Daoy (cell line): Measurements from ENCODE around the gene LAMA2. TPM values are rescaled to one million over a fixed set of nuclear protein-coding genes. Genes with fewer than 3 reads are reported as not detected.
"Not testable (repeated sequence)": the region's sequence is repeated elsewhere in the genome, so short reads cannot be mapped to it uniquely, and the experiment has no call there.

Experiments used
- DNase-seq: peaks from one replicate; pipeline ENCODE4 v3.0.0-alpha.2; 2015; ENCODE audit warnings: low read depth
- total RNA-seq: library from RNA; depleted of rRNA; stranded (reverse); fragments of >200 nt; shearing (Covaris generic); gene quantifications from 2 replicates; pipeline ENCODE4 v1.2.3, GENCODE V29; 2014

The LAMA2 gene
- total RNA-seq, 1 experiment from 2014 or later: 0.46 TPM

DNA sequence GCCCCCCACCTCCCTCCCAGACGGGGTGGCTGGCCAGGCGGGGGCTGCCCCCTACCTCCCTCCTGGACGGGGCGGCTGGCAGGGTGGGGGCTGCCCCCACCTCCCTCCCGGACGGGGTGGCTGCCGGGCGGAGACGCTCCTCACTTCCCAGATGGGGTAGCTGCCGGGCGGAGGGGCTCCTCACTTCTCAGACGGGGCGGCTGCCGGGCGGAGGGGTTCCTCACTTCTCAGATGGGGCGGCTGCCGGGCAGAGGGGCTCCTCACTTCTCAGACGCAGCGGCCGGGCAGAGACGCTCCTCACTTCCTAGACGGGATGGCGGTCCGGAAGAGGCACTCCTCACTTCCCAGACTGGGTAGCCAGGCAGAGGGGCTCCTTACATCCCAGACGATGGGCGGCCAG is 205.5 kb downstream of the LAMA2 start:
- DNase-seq: not testable (repeated sequence)

- DNase-seq: no peak
Measured at GRCh38 chr6:129089357-129089756, 206.4 kb downstream of the LAMA2 start.

DNA sequence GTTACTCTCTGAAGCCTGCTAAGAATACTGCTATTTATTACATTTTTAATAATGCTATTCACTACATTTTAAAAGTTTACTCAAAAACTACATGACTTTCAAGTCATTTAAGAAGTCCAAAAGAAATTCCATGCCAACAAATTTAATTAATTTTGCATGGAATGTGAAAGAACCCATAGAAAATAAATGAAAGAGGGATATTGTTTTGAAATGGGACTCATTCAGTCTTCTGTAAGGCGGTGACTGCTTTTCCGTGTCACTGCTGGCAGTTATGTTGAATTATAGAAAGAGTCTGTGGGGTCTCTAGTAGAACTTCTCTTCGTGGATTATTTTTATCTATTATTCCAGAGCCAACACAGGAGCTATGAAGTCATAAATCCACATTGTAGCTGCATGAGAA is 211.2 kb downstream of the LAMA2 start:
- no peak for DNase-seq

GRCh38 chr6:129096651-129097290 is 213.8 kb downstream of the LAMA2 start:
- no peak for DNase-seq

- no peak for DNase-seq
Measured at GRCh38 chr6:129098061-129098553, 215.2 kb downstream of the LAMA2 start.

GRCh38 chr6:129099696-129100095 is 216.8 kb downstream of the LAMA2 start:
- DNase-seq: no peak

GRCh38 chr6:129100164-129100563 is 217.2 kb downstream of the LAMA2 start:
- no peak for DNase-seq

GRCh38 chr6:129102741-129103140 is 219.8 kb downstream of the LAMA2 start:
- no peak for DNase-seq

GRCh38 chr6:129104131-129104530 is 221.2 kb downstream of the LAMA2 start:
- no peak for DNase-seq

DNA sequence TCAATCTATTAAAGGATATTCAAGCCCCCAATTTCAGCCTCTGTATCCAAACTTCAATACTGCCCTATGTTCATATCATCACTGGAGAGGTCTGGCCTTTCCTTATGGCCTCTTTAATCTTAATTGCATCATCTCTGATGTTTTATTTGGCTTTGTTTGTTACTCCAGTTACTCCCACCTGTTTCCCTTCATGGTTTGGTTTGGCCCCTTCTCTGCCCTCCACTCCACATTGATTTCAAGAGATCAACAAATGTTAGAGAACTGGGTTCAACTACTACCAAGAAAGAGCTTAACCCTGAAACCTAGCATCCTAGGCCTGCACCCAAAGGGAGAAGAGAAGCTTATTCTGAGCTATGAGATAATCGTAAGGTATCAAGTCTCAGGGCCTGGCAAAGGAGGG is 221.6 kb downstream of the LAMA2 start:
- no peak for DNase-seq

DNA sequence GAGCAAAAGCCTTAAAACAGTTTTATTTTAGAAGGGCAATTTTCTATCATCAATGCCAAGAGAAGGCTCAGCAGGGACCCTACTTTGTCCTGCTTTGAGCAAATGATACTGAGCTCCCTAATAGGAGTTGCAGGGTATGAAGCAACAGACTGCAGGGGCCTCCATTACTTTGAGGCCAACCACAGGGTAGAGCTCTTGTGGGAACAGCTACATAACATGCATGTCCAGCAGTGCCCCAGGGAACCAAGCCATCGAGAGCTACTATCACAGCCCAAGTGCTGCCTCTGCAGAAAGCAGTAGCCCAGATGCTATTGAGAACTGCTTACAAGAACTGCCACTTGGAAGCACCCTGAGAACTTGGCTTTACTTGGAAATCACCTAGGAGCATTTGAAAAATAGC is 222.1 kb downstream of the LAMA2 start:
- DNase-seq: no peak

DNA sequence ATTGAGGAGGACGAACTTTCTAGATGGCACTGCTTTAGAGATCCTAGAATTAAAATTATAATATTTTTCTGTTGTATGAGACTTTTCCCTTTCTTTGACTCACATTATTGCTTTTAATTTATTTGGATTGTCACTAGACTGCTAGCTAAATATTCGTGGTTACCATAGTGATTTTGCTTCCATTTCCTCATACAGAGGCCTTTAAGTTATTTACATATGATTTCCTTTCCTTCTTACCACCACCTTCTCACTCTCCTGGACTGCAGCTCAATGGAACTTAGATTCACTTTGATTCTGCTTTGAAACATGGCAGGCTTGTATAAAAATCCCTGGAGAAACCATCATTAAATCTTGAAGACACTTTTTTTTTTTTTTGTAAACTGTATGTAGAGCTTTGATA is 222.9 kb downstream of the LAMA2 start:
- DNase-seq: no peak

- DNase-seq: no peak
Measured at GRCh38 chr6:129108337-129108736, 225.4 kb downstream of the LAMA2 start.

GRCh38 chr6:129110690-129111343 is 227.9 kb downstream of the LAMA2 start:
- DNase-seq: no peak

GRCh38 chr6:129111346-129111745 is 228.4 kb downstream of the LAMA2 start:
- DNase-seq: no peak

DNA sequence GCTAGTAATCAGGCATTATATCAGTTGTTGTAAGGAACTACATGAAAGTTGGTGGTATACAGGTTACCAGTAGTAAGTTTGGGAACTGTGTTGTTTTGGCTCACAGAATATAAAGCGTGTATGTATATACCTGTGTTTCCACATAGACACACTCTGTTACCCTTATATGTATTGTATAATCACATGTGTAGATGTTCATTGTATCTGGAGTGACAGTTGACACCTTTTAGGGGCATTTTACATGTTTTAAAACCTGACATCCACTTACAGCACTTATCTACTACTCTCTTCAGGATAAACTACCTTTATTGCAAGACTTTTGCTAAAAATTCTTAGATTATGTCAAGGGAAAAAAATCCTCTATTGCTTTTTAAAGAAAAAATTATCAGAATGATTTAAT is 228.9 kb downstream of the LAMA2 start:
- no peak for DNase-seq

DNA sequence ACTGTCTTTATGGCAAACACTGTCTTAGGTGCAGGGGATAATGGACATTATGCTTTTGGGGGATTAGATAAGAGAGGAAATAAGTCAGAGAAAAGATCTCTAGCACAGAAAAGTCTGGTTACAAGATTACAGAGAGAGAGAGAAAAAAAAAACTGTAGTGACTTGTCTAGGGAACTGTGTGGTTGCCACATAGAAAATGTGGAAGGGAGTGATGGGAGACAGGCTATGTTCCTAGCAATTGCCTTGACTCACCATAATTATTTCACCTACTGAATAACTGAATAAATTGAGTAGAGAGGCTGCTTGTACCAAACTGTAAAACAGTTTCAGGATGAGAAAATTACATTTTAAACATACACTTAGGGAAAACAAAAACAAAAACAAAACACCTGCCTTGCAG is 229.7 kb downstream of the LAMA2 start:
- DNase-seq: no peak

DNA sequence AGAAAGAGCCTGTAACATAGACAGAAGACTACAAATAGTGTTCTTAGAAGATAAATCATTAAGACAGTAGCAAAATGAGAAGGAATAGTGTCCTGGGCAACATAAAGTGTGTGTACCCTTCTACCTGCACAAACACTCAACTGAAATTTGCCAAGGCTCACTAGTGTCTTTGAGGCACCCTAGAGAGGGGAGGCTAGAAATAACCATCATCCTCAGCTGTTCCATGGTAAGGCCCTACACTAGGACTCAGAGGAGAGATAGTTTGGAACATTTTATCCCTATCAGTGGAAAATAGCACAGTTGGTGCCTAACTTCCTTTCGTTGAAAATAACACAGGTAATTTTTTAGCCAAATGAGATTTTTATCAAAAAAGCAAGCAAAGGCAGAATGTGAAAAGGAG is 230.7 kb downstream of the LAMA2 start:
- DNase-seq: no peak

- DNase-seq: no peak
Measured at GRCh38 chr6:129114636-129115391, 231.9 kb downstream of the LAMA2 start.

- no peak for DNase-seq
Measured at GRCh38 chr6:129115471-129115870, 232.5 kb downstream of the LAMA2 start.

GRCh38 chr6:129117355-129117754 is 234.4 kb downstream of the LAMA2 start:
- no peak for DNase-seq

- no peak for DNase-seq
Measured at GRCh38 chr6:129120856-129121638, 238.1 kb downstream of the LAMA2 start.
